Skin epidermis (tissue), 12 donors: Measurements from ENCODE around the gene XKR7.
"Not testable (repeated sequence)": the region's sequence is repeated elsewhere in the genome, so short reads cannot be mapped to it uniquely, and the experiment has no call there.

ENCODE experiments used
- H3K27ac ChIP-seq, 21 experiments: fragments of 200-600 bp; sonication (generic) in 11 of 21; one replicate each; pipeline ENCODE4 v1.5.0; 2020; ENCODE audit warnings: mild to moderate bottlenecking in 3 of 21, inconsistent platforms in 2 of 21, moderate library complexity in 2 of 21
- H3K4me3 ChIP-seq, 7 experiments: fragments of 200-600 bp; sonication (generic) in 2 of 7; one replicate each; pipeline ENCODE4 v1.5.0; 2020; ENCODE audit warnings: inconsistent platforms in 2 of 7, mild to moderate bottlenecking in 2 of 7, moderate library complexity in 1 of 7

XKR7 gene

GRCh38 chr20:32033316-32033715 lies 65.4 kb downstream of the XKR7 start:
- Histone ChIP-seq H3K4me3 (no peak overlapping the region), H3K27ac (peak overlapping the region in 1 of 21 experiments; percentile 64)

- H3K27ac ChIP-seq, result peak overlapping the region in 2 of 21 experiments; percentile 22 to 64
Measured at GRCh38 chr20:32033721-32034120, 65.8 kb downstream of the XKR7 start.

GRCh38 chr20:32034581-32035425 lies 66.9 kb downstream of the XKR7 start:
- Histone ChIP-seq H3K4me3 (no peak overlapping the region), H3K27ac (peak overlapping the region in 3 of 21 experiments; percentile 15 to 64 (median 35))

More at GRCh38 chr20:32033721-32034120, 65.8 kb downstream of the XKR7 start:
- H3K4me3 ChIP-seq, result not testable (repeated sequence)

GRCh38 chr20:32035426-32035779 lies 67.5 kb downstream of the XKR7 start:
- no peak overlapping the region for H3K4me3 ChIP-seq
- H3K27ac ChIP-seq, result peak overlapping the region in 2 of 21 experiments; percentile 35 to 64

- Histone ChIP-seq H3K27ac (peak overlapping the region in 2 of 21 experiments; percentile 35 to 55), H3K4me3 (no peak overlapping the region)
Measured at GRCh38 chr20:32036252-32036651, 68.3 kb downstream of the XKR7 start.

GRCh38 chr20:32036716-32037485 lies 69.0 kb downstream of the XKR7 start:
- Histone ChIP-seq H3K4me3 (no peak overlapping the region), H3K27ac (peak overlapping the region in 1 of 21 experiments; percentile 55)

GRCh38 chr20:32037929-32038328 lies 70.0 kb downstream of the XKR7 start:
- no peak overlapping the region for H3K4me3 ChIP-seq
- no peak overlapping the region for H3K27ac ChIP-seq

GRCh38 chr20:32040142-32040953 lies 72.4 kb downstream of the XKR7 start:
- peak overlapping the region in 9 of 21 experiments; percentile 37 to 79 (median 60) for H3K27ac ChIP-seq

GRCh38 chr20:32045999-32046398 lies 78.0 kb downstream of the XKR7 start:
- H3K27ac ChIP-seq, result no peak overlapping the region
- H3K4me3 ChIP-seq, result no peak overlapping the region

More at GRCh38 chr20:32040142-32040953, 72.4 kb downstream of the XKR7 start:
- H3K4me3 ChIP-seq, result no peak overlapping the region

- Histone ChIP-seq H3K4me3 (no peak overlapping the region), H3K27ac (no peak overlapping the region)
Measured at GRCh38 chr20:32050324-32050841, 82.4 kb downstream of the XKR7 start.

- Histone ChIP-seq H3K27ac (peak overlapping the region in 9 of 21 experiments; percentile 30 to 93 (median 86)), H3K4me3 (peak overlapping the region in 2 of 7 experiments; percentile 25 to 44)
Measured at GRCh38 chr20:32050851-32051556, 83.1 kb downstream of the XKR7 start.

GRCh38 chr20:32051720-32052089 lies 83.8 kb downstream of the XKR7 start:
- Histone ChIP-seq H3K27ac (peak overlapping the region in 14 of 21 experiments; percentile 24 to 93 (median 86)), H3K4me3 (peak overlapping the region; percentile 25 to 47 (median 36))

GRCh38 chr20:32052090-32052777 lies 84.3 kb downstream of the XKR7 start, which contains the start of gene HCK:
Gene HCK, plus strand, starts transcription at chr20:32052242.
- Histone ChIP-seq H3K27ac (peak within 1 kb of the TSS; percentile 24 to 93 (median 82)), H3K4me3 (peak within 1 kb of the TSS; percentile 25 to 47 (median 36))

GRCh38 chr20:32052778-32053362 lies 84.9 kb downstream of the XKR7 start:
- Histone ChIP-seq H3K27ac (peak overlapping the region in 15 of 21 experiments; percentile 24 to 93 (median 85)), H3K4me3 (peak overlapping the region; percentile 25 to 47 (median 36))
